Measurements from ENCODE around the gene EPN2.

- TF ChIP-seq CTCF (conservative IDR thresholded peaks at IDR 0.05 in 1 of 2, IDR thresholded peaks at IDR 0.05 in 1 of 2; ENCODE audit: low read depth in 1 of 2, low read length in 2 of 2) (no peak), EZH2 (IDR thresholded peaks at IDR 0.05; ENCODE audit: low read length, missing control alignments) (no peak)
These were observed 68.6 kb downstream of the EPN2 start for GRCh38 chr17:19305761-19306159.
